Mesothelial cell of epicardium (in vitro differentiated cells): ENCODE measurements around the gene SLC12A2. TPM values are rescaled to one million over a fixed set of nuclear protein-coding genes. Genes with fewer than 3 reads are reported as not detected.

Experiments used
- DNase-seq, 2 experiments: peaks; one replicate each; pipeline ENCODE4 v3.0.0; 2021; ENCODE audit warnings: low spot score in 2 of 2; ENCODE audit not compliant: unreplicated experiment in 2 of 2
- H3K27ac Mint-ChIP-seq: 2 replicates; pipeline ENCODE4 v1.8.0; 2021; ENCODE audit warnings: mixed read lengths
- H3K27me3 Mint-ChIP-seq: 2 replicates; pipeline ENCODE4 v1.8.0; 2021; ENCODE audit warnings: low read depth, mixed read lengths
- H3K36me3 Mint-ChIP-seq: 2 replicates; pipeline ENCODE4 v1.8.0; 2021; ENCODE audit warnings: mixed read lengths
- H3K4me1 Mint-ChIP-seq: 2 replicates; pipeline ENCODE4 v1.8.0; 2021; ENCODE audit warnings: mixed read lengths
- H3K4me3 Mint-ChIP-seq: 2 replicates; pipeline ENCODE4 v1.8.0; 2021; ENCODE audit warnings: mild to moderate bottlenecking, moderate library complexity, mixed read lengths
- H3K9me3 Mint-ChIP-seq: 2 replicates; pipeline ENCODE4 v1.8.0; 2021; ENCODE audit warnings: mixed read lengths
- CTCF ChIP-seq: fragments of 200-600 bp; sonication (generic); IDR thresholded peaks from one replicate; pipeline ENCODE4 v1.5.0; 2021; ENCODE audit warnings: antibody characterized with exemption; ENCODE audit not compliant: unreplicated experiment
- total RNA-seq: library from RNA; stranded (reverse); gene quantifications from 3 replicates; pipeline ENCODE4 v1.2.1, GENCODE V29; 2021

SLC12A2 gene
- total RNA-seq, 1 donor from 2014 or later, result 27.0 TPM

GRCh38 chr5:128234928-128235641, 151.5 kb downstream of the SLC12A2 start:
- no peak for TF ChIP-seq CTCF
- H3K27me3 Mint-ChIP-seq, result peaks cover under 1% of the 10 kb centered on the region
- peaks cover 41% of the 10 kb centered on the region for H3K9me3 Mint-ChIP-seq
- peaks cover 27% of the 10 kb centered on the region for H3K4me1 Mint-ChIP-seq
- H3K27ac Mint-ChIP-seq, result no peak overlapping the region
- no peak overlapping the region for H3K4me3 Mint-ChIP-seq
- peaks cover 9% of the 10 kb centered on the region for H3K36me3 Mint-ChIP-seq
- DNase-seq, result no peak

- H3K4me1 Mint-ChIP-seq, result peaks cover 27% of the 10 kb centered on the region
- no peak overlapping the region for H3K4me3 Mint-ChIP-seq
- H3K36me3 Mint-ChIP-seq, result peaks cover 9% of the 10 kb centered on the region
- no peak for DNase-seq
- no peak overlapping the region for H3K27ac Mint-ChIP-seq
- H3K27me3 Mint-ChIP-seq, result peaks cover 2% of the 10 kb centered on the region
- peaks cover 30% of the 10 kb centered on the region for H3K9me3 Mint-ChIP-seq
- TF ChIP-seq CTCF, result no peak
Observed at GRCh38 chr5:128236334-128236733, 152.8 kb downstream of the SLC12A2 start.

GRCh38 chr5:128237000-128237399, 153.4 kb downstream of the SLC12A2 start:
- no peak overlapping the region for H3K4me3 Mint-ChIP-seq

GRCh38 chr5:128237546-128237945, 154.0 kb downstream of the SLC12A2 start:
- Mint-ChIP-seq H3K4me1 (peaks cover 27% of the 10 kb centered on the region), H3K27me3 (peaks cover 2% of the 10 kb centered on the region), H3K36me3 (peaks cover 6% of the 10 kb centered on the region), H3K4me3 (peak overlapping the region; percentile 14), H3K27ac (peak overlapping the region; percentile 68), H3K9me3 (peaks cover 18% of the 10 kb centered on the region)
- TF ChIP-seq CTCF, result no peak
- DNase-seq, result no peak

More at GRCh38 chr5:128237000-128237399, 153.4 kb downstream of the SLC12A2 start:
- Mint-ChIP-seq H3K36me3 (peaks cover 9% of the 10 kb centered on the region), H3K27ac (peak overlapping the region; percentile 68), H3K9me3 (peaks cover 23% of the 10 kb centered on the region), H3K27me3 (peaks cover 2% of the 10 kb centered on the region), H3K4me1 (peaks cover 27% of the 10 kb centered on the region)
- TF ChIP-seq CTCF, result no peak
- DNase-seq, result no peak
